B cell (primary cell): ENCODE data around the gene AMZ1. TPM values are rescaled to one million over a fixed set of nuclear protein-coding genes. Genes with fewer than 3 reads are reported as not detected.

ENCODE experiments used
- ATAC-seq: fragments of 200-7000 bp; cut with Tn5 transposase; one replicate; pipeline ENCODE4 v1.10.0; 2021; ENCODE audit warnings: low read depth, mild to moderate bottlenecking, moderate number of reproducible peaks, moderate library complexity
- CTCF ChIA-PET: fragments of 350-600 bp; sonication (Branson Sonifier 250); formaldehyde crosslinking; loops from one replicate; lab custom pipeline; 2021; ENCODE audit warnings: antibody characterized with exemption, inconsistent platforms; lab: Charles Lee
- POLR2A ChIA-PET: fragments of 350-600 bp; sonication (Branson Sonifier 250); formaldehyde crosslinking; loops from one replicate; lab custom pipeline; 2021; ENCODE audit warnings: antibody characterized with exemption; lab: Charles Lee
- DNase-seq: peaks from one replicate; pipeline ENCODE4 v3.0.0; 2013
- H2AFZ ChIP-seq: 2 replicates; pipeline ENCODE4 v1.6.1; 2012; ENCODE audit warnings: mild to moderate bottlenecking, low read depth, low read length; ENCODE audit not compliant: insufficient read depth, poor library complexity, severe bottlenecking
- H3K27ac ChIP-seq, 2 donors: 1 replicate in 1 of 2; 2 replicates in 1 of 2; pipeline ENCODE4 v1.5.1; 2012 to 2013; ENCODE audit warnings: low read length in 2 of 2, mild to moderate bottlenecking in 2 of 2, moderate library complexity in 1 of 2
- H3K27me3 ChIP-seq, 4 experiments: fragments of 200-600 bp in 1 of 4; sonication (generic) in 1 of 4; replicated peaks in 1 of 4; 1 replicate in 2 of 4; 2 replicates in 2 of 4; pipeline versions ENCODE4 v1.6.1 to v1.7.0; 2013 to 2016; ENCODE audit warnings: low read length in 3 of 4, mild to moderate bottlenecking in 2 of 4, mixed read lengths in 1 of 4, moderate library complexity in 1 of 4; ENCODE audit not compliant: insufficient read depth in 4 of 4, control insufficient read depth in 3 of 4; ENCODE audit errors: control extremely low read depth in 1 of 4
- H3K36me3 ChIP-seq, 2 experiments: replicated peaks in 1 of 2; 1 replicate in 1 of 2; 2 replicates in 1 of 2; pipeline versions ENCODE4 v1.6.1 to v1.7.1; 2013; ENCODE audit warnings: low read length in 1 of 2; ENCODE audit not compliant: insufficient read depth in 2 of 2, control insufficient read depth in 1 of 2; ENCODE audit errors: control extremely low read depth in 1 of 2, extremely low read depth in 1 of 2
- H3K4me1 ChIP-seq, 2 donors: fragments of 200-600 bp in 1 of 2; sonication (generic) in 1 of 2; 1 replicate in 1 of 2; 2 replicates in 1 of 2; pipeline versions ENCODE4 v1.5.1 to v1.6.1; 2013 to 2017; ENCODE audit warnings: low read length in 2 of 2; ENCODE audit not compliant: control insufficient read depth in 2 of 2, insufficient read depth in 2 of 2
- H3K4me2 ChIP-seq: replicated peaks from 2 replicates; pipeline ENCODE3; 2012; ENCODE audit warnings: mild to moderate bottlenecking, low read depth, low read length; ENCODE audit not compliant: poor library complexity, severe bottlenecking
- H3K4me3 ChIP-seq, 5 experiments: fragments of 200-600 bp in 1 of 5; sonication (generic) in 1 of 5; 1 replicate in 3 of 5; 2 replicates in 2 of 5; pipeline versions ENCODE4 v1.5.1 to v1.7.0; 2011 to 2016; ENCODE audit warnings: low read length in 4 of 5, mild to moderate bottlenecking in 4 of 5, low read depth in 2 of 5, control low read depth in 1 of 5, moderate library complexity in 1 of 5; ENCODE audit not compliant: insufficient read depth in 1 of 5; ENCODE audit errors: control extremely low read depth in 1 of 5, extremely low read depth in 1 of 5
- H3K79me2 ChIP-seq: fragments of 200-600 bp; sonication (generic); one replicate; pipeline ENCODE4 v1.6.0; 2016; ENCODE audit warnings: low read length; ENCODE audit not compliant: control insufficient read depth, insufficient read depth
- H3K9ac ChIP-seq: fragments of 200-600 bp; sonication (generic); 2 replicates; pipeline ENCODE4 v1.6.1; 2017; ENCODE audit warnings: mild to moderate bottlenecking, low read length, moderate library complexity
- H3K9me3 ChIP-seq, 3 donors: one replicate each; pipeline versions ENCODE4 v1.6.1 to v1.7.1; 2013; ENCODE audit warnings: low read length in 2 of 3; ENCODE audit not compliant: control insufficient read depth in 2 of 3, insufficient read depth in 1 of 3; ENCODE audit errors: control extremely low read depth in 1 of 3
- H4K20me1 ChIP-seq: 2 replicates; pipeline ENCODE4 v1.6.0; 2012; ENCODE audit warnings: mild to moderate bottlenecking, low read length; ENCODE audit not compliant: insufficient read depth, control insufficient read depth, poor library complexity, severe bottlenecking
- H3K27ac Mint-ChIP-seq: one replicate; pipeline ENCODE4 v1.8.0; 2021; ENCODE audit warnings: mixed read lengths
- H3K27me3 Mint-ChIP-seq: one replicate; pipeline ENCODE4 v1.8.0; 2021; ENCODE audit warnings: mixed read lengths
- H3K4me1 Mint-ChIP-seq: one replicate; pipeline ENCODE4 v1.8.0; 2021; ENCODE audit warnings: mixed read lengths
- H3K4me3 Mint-ChIP-seq: one replicate; pipeline ENCODE4 v1.8.0; 2021; ENCODE audit warnings: mixed read lengths
- H3K9me3 Mint-ChIP-seq: one replicate; pipeline ENCODE4 v1.8.0; 2022; ENCODE audit warnings: mixed read lengths; ENCODE audit not compliant: insufficient read depth
- EZH2 ChIP-seq: IDR thresholded peaks from 2 replicates; pipeline ENCODE4 v1.6.1; 2012; ENCODE audit warnings: borderline replicate concordance, low read depth, mild to moderate bottlenecking, moderate library complexity, low read length; ENCODE audit not compliant: insufficient read depth, poor library complexity, severe bottlenecking
- WGBS: methylation state at CpG from one replicate; pipeline ENCODE4 v1.1.5; 2013; ENCODE audit warnings: missing lambda C conversion rate; ENCODE audit not compliant: insufficient coverage; 5-methylcytosine and 5-hydroxymethylcytosine counted together
- intact Hi-C: fragments of 100-400 bp; cut with micrococcal nuclease; formaldehyde crosslinking; loops from one replicate; pipeline ENCODE4 v1.10.0; 2022
- polyA plus RNA-seq: library from polyadenylated mRNA; depleted of rRNA; stranded (reverse); fragments of >200 nt; gene quantifications from 2 replicates; pipeline ENCODE4 v1.2.3, GENCODE V29; 2012
- total RNA-seq, 2 donors: library from RNA; stranded (reverse); fragments of 120-200 nt in 1 of 2; gene quantifications; 1 replicate in 1 of 2; 2 replicates in 1 of 2; pipeline versions ENCODE4 v1.2.3 to v1.2.4, GENCODE V29; 2013 to 2022
- TF ChIP-seq, protein P1 (sequence below): fragments of 200-600 bp; IDR thresholded peaks from one replicate; pipeline ENCODE4 v1.8.0; 2022; ENCODE audit warnings: antibody characterized with exemption, mild to moderate bottlenecking

AMZ1 gene
- total and polyA plus RNA-seq, 2 donors (not counting 1 experiment from before 2014, with no cell fraction given): 0.73 to 13.2 TPM

DNA sequence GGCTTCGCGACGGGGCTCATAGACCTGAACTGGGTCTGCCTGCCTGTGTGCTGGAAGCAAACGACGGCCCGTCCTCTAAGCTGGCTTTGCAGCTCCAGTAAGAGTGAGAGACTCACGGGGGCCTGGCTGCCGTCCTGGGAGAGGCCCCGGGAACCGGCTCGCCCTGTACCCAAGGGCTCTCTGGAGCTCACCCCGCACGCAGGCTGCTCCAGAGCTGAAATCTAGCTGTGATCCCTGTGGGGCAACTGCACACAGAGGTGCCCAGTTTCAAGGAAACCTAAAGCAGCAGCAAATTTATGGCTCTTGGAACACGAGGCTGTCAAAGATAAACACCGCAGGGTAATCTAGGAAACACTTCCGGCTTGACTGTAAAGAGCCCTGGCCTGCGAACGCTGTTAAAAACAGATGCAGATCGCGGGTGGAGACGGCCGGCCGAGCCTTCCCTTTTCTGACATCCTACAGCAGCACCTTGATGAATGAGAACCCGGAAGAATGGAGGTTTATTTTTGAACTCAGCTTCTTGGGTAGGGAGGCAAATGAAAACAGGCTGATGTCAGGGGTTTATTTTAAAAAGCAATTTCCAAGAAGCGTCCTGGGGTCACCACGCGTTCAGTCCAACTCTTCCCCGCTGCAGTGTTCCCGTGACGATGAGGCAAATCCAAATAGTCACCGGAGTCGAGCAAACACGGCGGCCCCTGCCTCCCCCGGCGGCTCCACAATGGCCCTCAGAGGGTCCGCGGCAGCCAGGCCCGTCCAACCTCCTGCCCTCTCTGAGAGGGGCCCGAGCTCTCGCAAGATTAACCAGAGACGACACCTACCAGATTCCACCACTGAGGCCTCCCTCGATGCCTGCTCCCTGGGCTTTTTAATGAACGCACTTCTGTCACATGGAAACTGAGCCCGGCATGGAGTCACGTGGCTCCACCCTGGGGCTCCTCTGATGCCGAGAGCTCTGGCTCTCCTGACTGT is 29.6 kb downstream of the AMZ1 start:
- Histone ChIP-seq H4K20me1 (peaks cover 5% of the 10 kb centered on the region), H3K27ac (peak overlapping the region; percentile 1 to 38), H3K4me2 (peak overlapping the region; percentile 58), H3K27me3 (no peaks in the 10 kb centered on the region), H3K79me2 (no peaks in the 10 kb centered on the region), H3K36me3 (peaks cover 0 to 17% of the 10 kb centered on the region in 2 experiments), H3K9ac (no peak overlapping the region), H3K9me3 (no peaks in the 10 kb centered on the region), H3K4me3 (no peak overlapping the region), H2AFZ (peak overlapping the region; percentile 18), H3K4me1 (peaks cover 54 to 65% of the 10 kb centered on the region in 2 donors)
- CTCF ChIA-PET: interaction anchor here (0.5 to 7.7 kb wide), 9 partner anchors 8 to 297 kb away, joined by 3 to 81 read pairs (median 4); no protein-coding TSS in a partner anchor
- DNase-seq (peak; percentile 73), ATAC-seq (peak; percentile 35)
- TF ChIP-seq, protein P1, sequence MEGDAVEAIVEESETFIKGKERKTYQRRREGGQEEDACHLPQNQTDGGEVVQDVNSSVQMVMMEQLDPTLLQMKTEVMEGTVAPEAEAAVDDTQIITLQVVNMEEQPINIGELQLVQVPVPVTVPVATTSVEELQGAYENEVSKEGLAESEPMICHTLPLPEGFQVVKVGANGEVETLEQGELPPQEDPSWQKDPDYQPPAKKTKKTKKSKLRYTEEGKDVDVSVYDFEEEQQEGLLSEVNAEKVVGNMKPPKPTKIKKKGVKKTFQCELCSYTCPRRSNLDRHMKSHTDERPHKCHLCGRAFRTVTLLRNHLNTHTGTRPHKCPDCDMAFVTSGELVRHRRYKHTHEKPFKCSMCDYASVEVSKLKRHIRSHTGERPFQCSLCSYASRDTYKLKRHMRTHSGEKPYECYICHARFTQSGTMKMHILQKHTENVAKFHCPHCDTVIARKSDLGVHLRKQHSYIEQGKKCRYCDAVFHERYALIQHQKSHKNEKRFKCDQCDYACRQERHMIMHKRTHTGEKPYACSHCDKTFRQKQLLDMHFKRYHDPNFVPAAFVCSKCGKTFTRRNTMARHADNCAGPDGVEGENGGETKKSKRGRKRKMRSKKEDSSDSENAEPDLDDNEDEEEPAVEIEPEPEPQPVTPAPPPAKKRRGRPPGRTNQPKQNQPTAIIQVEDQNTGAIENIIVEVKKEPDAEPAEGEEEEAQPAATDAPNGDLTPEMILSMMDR: no peak
- TF ChIP-seq EZH2: no peak
- Mint-ChIP-seq H3K9me3 (no peaks in the 10 kb centered on the region), H3K27me3 (no peaks in the 10 kb centered on the region), H3K27ac (peak overlapping the region; percentile 86), H3K4me1 (peaks cover 71% of the 10 kb centered on the region), H3K4me3 (peak overlapping the region; percentile 65)
- intact Hi-C loops: loop anchor here (2.0 to 5.0 kb wide), 2 partner anchors 17 to 125 kb away; partner anchors contain the start of gene GNA12
- POLR2A ChIA-PET: interaction anchor here (1.2 to 1.9 kb wide), 2 partner anchors 8 to 17 kb away, joined by 3 to 16 read pairs; no protein-coding TSS in a partner anchor
- 39% methylated on average over 47 of the region's 47 CpGs for WGBS
